ENCODE measurements around the gene PRKG2.
A peak's percentile ranks its signal among the peaks of the same experiment; 100 is the strongest.
"Not testable (repeated sequence)": the region's sequence is repeated elsewhere in the genome, so short reads cannot be mapped to it uniquely, and the experiment has no call there.

Gene PRKG2

DNA sequence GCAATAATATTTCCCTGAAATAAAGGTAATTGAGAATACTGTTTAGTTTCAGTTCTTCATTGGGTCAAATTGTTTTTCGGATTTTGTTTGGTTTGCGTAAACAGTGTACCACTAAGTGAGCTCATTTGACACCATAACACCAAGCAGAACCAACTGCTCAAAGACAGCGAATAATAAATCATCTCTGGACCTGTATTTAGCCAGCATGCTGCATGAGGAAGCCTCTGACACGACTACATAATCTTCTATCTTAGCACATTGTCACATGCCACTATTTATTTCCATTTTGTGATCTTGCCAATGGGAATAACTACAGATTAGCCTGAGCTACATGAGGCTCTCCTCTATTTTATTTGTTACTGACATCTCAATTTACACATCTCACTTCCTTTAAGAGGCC, 12.1 kb upstream of the PRKG2 start:
- Mint-ChIP-seq H3K4me1 (no peaks in the 10 kb centered on the region), H3K4me3 (no peak overlapping the region), H3K36me3 (no peaks in the 10 kb centered on the region), H3K27me3 (peaks cover 1% of the 10 kb centered on the region), H3K9me3 (peaks cover 12% of the 10 kb centered on the region), H3K27ac (no peak overlapping the region)

DNA sequence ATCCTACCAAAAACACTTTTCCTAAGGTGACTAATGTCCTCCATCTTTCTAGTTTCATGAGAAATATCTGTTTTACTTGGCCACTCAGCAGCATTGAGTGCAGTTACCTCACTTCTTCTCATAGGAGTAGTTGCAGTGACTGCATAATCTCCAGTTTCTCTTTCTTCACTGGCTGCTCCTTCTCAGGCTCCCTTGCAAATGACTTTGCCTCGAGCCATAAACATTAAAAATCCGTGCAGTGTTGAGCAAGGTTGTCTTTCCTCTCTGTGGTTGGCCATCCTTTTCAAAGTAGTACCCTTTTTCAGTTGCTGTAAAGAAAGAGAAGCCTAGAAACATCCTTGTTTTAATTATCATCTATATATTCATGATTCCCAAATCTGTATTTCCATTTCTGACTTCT, 10.2 kb upstream of the PRKG2 start:
- no peak overlapping the region for H3K27ac Mint-ChIP-seq
- peaks cover 12% of the 10 kb centered on the region for H3K27me3 Mint-ChIP-seq
- H3K36me3 Mint-ChIP-seq = no peaks in the 10 kb centered on the region
- no peaks in the 10 kb centered on the region for H3K4me1 Mint-ChIP-seq
- no peak overlapping the region for H3K4me3 Mint-ChIP-seq
- H3K9me3 Mint-ChIP-seq = peaks cover under 1% of the 10 kb centered on the region

DNA sequence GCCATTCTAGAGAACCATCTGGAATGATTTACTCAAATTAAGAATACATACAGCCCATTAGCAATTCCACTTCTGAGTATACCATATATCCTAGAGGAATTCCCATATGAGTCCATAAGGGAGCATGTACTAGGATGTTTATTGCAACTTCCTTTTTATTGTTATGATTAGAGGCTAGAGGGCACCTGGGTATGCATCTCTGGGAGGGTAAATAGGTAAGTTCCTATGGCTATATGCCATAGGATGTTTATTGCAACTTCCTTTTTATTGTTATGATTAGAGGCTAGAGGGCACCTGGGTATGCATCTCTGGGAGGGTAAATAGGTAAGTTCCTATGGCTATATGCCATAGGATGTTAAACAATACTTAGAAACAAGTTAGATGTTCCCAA, 7.1 kb upstream of the PRKG2 start:
- H3K27ac Mint-ChIP-seq, H3K4me3 Mint-ChIP-seq, H3K36me3 Mint-ChIP-seq, H3K9me3 Mint-ChIP-seq, H3K4me1 Mint-ChIP-seq: not testable (repeated sequence)
- H3K27me3 Mint-ChIP-seq = peaks cover 28% of the 10 kb centered on the region

DNA sequence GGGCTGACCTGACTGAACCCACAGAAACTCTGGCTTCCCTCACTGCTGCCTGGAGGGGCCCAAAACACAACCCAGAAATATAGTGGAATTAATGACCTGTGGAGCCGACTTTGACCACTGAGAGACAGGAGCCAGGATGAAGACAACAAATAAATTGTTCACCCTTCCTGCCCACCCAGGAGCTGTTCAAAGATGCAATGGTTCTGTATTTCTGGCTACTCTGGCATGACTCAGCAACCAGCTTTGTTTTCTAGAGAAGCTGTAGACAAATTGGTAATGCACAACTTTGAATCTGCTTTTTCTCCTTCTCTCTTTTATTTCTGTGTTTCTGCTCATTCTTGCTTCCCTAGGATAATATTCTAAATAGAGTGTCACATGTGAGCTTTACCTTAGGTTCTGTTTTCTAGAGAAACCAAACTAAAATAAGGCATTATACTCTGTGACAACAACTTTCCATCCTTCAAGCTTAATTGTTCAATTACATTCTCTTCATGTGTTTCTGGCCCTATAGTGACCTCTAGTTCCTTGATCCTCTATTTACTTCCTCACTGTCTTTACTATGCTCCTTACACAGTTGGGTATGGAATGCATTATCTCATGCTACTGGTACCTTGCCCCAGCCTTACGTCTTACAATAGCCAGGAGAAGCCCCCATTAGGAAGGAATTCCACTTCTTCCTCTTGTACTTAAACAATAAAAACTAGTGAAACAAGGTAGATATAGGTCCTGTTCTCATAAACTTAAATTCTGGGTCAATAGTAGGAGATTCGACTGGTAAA, 6.5 kb upstream of the PRKG2 start:
- no peak overlapping the region for H3K27ac Mint-ChIP-seq
- H3K36me3 Mint-ChIP-seq = no peaks in the 10 kb centered on the region
- peaks cover 29% of the 10 kb centered on the region for H3K27me3 Mint-ChIP-seq
- H3K9me3 Mint-ChIP-seq = peaks cover 5% of the 10 kb centered on the region
- H3K4me3 Mint-ChIP-seq = no peak overlapping the region
- H3K4me1 Mint-ChIP-seq = no peaks in the 10 kb centered on the region

DNA sequence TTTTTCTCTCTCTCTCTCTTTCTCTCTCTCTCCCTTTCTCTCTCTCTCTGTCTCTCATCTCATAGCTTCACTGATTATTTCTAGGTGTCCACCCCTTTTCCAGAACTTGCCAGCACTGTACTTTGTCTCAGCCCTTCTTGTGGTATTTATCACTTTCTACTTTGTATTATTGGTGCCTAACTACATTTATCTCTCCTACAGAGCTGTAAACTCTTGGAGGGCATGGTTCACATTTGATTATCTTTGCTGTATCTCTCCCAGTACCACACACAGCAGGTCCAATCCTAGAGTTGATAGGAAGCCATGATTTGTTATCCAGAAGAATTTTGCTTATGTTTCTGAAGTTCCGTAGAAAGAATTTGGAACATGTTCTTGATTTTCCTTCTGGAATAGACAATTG, 5.2 kb upstream of the PRKG2 start:
- H3K27me3 Mint-ChIP-seq = peaks cover 39% of the 10 kb centered on the region
- H3K4me1 Mint-ChIP-seq = peaks cover 6% of the 10 kb centered on the region
- peaks cover 5% of the 10 kb centered on the region for H3K9me3 Mint-ChIP-seq
- no peak overlapping the region for H3K27ac Mint-ChIP-seq
- H3K36me3 Mint-ChIP-seq = no peaks in the 10 kb centered on the region
- H3K4me3 Mint-ChIP-seq = no peak overlapping the region

DNA sequence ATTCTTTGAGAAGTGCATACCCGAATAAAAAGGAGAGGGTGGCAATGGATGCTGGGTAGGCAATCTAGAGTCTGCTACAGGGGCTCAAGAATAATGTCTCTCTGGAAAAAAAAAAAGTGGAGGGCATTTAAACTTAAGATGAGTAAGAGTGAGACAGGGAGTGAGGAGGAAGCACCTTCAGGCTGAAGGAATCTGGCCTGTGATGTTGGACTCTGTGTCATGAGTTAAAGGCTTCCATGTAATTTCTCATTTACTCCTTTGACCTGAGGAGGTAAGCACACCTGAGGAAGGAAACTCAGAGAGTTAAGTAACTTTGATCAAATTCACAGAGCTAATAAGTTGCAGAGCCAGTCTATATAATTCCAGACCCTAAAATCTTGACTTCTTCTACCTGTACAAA, 3.2 kb upstream of the PRKG2 start:
- no peak overlapping the region for H3K4me3 Mint-ChIP-seq
- H3K36me3 Mint-ChIP-seq = no peaks in the 10 kb centered on the region
- H3K27me3 Mint-ChIP-seq = peaks cover 44% of the 10 kb centered on the region
- H3K27ac Mint-ChIP-seq = no peak overlapping the region
- H3K4me1 Mint-ChIP-seq = peaks cover 7% of the 10 kb centered on the region
- H3K9me3 Mint-ChIP-seq = peaks cover 5% of the 10 kb centered on the region

DNA sequence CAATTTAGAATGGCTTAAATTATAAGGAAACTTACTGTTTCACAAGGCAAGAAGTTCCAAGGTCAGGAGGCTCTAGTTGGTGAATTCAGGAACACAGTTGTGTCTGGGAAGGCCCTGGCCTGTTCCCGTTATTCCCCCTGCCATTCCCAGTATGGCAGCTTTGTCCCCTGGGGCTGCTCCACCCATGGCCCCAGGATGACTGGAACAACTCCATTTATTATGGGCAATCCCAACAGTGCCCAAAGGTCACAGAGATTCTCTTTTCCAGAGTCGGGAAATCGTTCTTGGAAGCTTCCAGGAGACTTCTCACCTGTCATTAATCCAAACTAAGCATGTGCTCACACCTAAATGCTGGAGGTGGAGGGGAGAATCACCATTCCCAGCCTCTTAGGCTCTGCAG, 2.8 kb upstream of the PRKG2 start:
- no peak overlapping the region for H3K4me3 Mint-ChIP-seq

DNA sequence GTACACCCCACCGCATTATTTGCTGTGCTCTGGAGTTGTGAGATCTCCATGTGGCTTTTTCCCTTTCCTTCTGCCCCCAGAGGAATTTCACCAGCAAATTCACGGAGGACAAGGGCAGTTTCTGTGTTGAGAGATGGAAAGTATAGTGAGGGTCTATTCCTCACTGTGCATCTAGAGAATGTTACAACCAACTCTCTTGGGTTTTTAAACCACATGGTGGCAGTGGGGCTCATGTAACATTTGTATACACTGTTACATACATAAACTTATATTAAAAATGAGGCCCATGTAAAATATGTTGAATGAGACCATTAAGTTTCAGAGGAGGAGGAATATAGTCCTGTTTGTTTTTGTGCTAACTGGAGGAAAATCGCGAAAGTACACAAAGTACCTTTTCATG, 909 bp upstream of the PRKG2 start:
- Mint-ChIP-seq H3K4me1 (peaks cover 7% of the 10 kb centered on the region), H3K4me3 (no peak overlapping the region), H3K27ac (no peak overlapping the region), H3K9me3 (peaks cover 5% of the 10 kb centered on the region), H3K36me3 (no peaks in the 10 kb centered on the region), H3K27me3 (peaks cover 39% of the 10 kb centered on the region)

More for the DNA sequence above, 2.8 kb upstream of the PRKG2 start:
- Mint-ChIP-seq H3K9me3 (peaks cover 5% of the 10 kb centered on the region), H3K4me1 (peaks cover 7% of the 10 kb centered on the region), H3K36me3 (no peaks in the 10 kb centered on the region), H3K27ac (no peak overlapping the region), H3K27me3 (peaks cover 44% of the 10 kb centered on the region)

DNA sequence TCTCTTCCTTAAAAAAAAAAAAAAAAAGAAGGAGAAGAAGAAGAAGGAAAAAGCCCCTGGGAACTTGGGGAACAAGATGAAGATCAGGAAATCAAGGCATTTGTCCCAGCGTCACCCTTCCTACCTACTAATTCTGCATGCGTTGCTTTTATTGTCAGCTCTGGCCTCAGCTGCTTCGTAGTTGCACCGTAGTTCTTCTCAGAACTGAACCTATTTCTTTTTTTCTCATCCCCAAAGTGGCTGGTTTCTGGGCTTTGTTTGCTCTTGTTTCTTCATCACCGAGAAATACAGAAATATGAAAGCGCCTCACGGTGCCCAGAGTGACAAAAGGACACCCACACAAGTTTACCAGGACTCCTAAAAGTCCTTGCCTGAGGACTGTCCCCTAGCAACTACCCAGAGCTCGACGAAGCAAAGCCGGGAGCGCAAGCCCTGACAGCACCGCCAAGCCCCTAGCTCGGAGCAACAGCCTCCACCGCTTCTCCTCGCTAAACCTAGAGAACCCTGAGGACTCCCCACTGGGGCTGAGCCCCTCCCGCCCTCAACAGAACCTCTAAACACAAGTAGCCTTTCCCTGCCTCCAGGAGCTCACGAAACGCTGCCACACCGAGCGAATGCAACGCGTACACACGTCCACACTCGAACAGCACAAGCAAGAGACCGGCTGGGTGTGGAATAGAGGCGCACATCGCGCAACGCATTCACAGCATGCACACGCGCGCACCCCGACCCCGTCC, 710 bp downstream of the PRKG2 start:
- Mint-ChIP-seq H3K4me3 (peak overlapping the region; percentile 11), H3K36me3 (no peaks in the 10 kb centered on the region), H3K27me3 (peaks cover 29% of the 10 kb centered on the region), H3K9me3 (peaks cover 12% of the 10 kb centered on the region), H3K4me1 (peaks cover 7% of the 10 kb centered on the region), H3K27ac (no peak overlapping the region)

DNA sequence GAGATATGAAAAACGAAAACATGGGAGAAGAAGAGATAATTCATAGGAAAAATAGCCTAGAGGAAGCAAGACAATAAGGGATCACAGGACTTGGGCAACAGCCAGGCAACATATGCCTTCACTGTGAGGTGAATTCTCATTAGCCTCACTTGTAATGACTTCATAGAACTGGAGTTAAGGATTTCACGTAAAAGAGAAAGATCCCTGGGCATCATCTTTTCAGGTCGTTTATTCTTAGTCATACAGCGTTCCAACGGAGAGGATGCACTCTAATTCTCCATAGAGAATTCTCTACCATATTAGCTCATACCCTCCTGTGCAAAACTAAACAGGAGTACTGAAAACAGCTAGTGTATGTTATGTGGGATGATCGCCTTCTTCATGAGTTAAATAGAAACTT, 1.4 kb downstream of the PRKG2 start:
- Mint-ChIP-seq H3K27ac (no peak overlapping the region), H3K27me3 (peaks cover 27% of the 10 kb centered on the region), H3K4me1 (peaks cover 7% of the 10 kb centered on the region), H3K9me3 (peaks cover 11% of the 10 kb centered on the region), H3K4me3 (no peak overlapping the region), H3K36me3 (no peaks in the 10 kb centered on the region)

DNA sequence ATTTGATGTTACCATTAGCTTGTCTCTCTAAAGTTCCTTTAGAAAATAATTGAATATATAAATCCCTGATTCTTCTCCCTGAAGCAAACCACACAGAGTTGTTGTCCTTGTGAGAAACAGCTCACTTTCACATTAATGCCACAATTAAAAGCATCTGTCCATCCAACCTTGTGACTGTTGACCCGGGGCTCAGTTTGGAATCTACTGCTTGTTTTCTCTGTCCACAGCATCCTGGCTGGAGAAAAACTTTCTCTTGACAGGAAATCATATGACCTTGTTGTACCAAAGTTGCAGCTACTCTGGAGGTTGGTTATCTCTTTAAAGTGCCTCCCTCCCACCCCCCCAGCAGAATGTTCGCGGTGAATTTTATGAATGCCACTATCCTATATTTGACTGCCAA, 3.1 kb downstream of the PRKG2 start:
- Mint-ChIP-seq H3K9me3 (peaks cover 11% of the 10 kb centered on the region), H3K4me1 (peaks cover 7% of the 10 kb centered on the region), H3K27me3 (peaks cover 22% of the 10 kb centered on the region), H3K4me3 (no peak overlapping the region), H3K36me3 (no peaks in the 10 kb centered on the region), H3K27ac (no peak overlapping the region)

DNA sequence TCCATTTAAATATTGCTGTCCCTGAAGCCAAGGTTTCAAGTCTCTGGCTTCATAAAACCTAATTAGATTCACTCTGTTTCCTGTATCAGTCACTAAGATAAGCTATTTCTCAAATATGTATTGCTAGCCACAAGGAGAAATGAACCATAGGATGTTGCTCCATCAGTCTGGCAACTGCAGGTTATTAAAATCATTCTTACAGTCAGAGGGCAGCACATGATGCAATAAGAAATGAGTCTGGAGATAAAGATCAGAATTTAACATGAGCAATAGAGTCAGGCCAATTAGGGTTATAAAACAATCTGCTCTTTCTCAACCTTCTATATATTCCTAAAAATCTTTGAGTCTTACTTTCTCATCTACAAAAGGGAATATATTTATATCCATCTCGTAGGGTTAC, 7.2 kb downstream of the PRKG2 start:
- H3K27ac Mint-ChIP-seq = no peak overlapping the region
- no peaks in the 10 kb centered on the region for H3K4me1 Mint-ChIP-seq
- peaks cover 14% of the 10 kb centered on the region for H3K27me3 Mint-ChIP-seq
- peaks cover 11% of the 10 kb centered on the region for H3K9me3 Mint-ChIP-seq
- no peak overlapping the region for H3K4me3 Mint-ChIP-seq
- H3K36me3 Mint-ChIP-seq = no peaks in the 10 kb centered on the region

DNA sequence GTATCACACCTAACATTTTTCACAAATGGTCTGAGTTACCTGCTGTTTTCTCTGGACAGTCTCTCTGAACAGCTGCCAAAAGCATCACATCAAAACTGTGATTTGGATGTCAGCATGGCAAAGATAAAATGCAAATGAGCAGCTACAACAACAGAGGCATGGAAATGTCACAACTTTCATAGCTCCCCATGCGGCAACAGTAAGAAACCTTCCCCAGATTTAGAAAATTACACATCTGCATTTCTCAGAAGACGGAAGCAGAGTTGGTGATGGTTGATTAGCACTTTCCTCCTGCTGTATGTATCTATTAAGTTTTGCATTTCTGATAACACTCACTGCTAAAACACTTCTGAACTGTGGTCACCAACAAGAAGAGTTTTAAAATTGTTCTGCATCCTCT, 9.7 kb downstream of the PRKG2 start:
- Mint-ChIP-seq H3K36me3 (no peaks in the 10 kb centered on the region), H3K4me1 (no peaks in the 10 kb centered on the region), H3K9me3 (peaks cover 11% of the 10 kb centered on the region), H3K27ac (no peak overlapping the region), H3K4me3 (no peak overlapping the region), H3K27me3 (peaks cover 12% of the 10 kb centered on the region)

DNA sequence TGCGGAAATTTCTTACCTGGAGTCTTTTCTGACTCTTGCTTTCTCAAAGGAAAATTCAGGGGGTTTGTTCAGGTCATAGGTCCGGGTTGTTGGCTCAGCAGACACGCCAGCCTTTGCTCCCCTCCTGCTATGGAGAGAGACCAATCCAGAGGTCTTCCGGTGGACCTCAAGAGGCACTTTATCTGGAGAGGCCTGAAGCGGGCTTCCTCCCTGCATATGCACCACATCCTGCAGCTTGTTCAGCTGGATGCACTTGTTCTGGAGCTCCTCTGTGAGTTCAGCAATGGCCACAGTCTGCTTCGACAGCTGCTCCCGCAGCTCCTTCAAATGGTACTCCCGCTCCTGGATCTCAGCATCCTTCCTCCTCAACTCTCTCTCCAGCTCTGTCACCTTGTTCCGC, 10.5 kb downstream of the PRKG2 start:
- Mint-ChIP-seq H3K4me1 (no peaks in the 10 kb centered on the region), H3K4me3 (no peak overlapping the region), H3K9me3 (peaks cover 5% of the 10 kb centered on the region), H3K27me3 (peaks cover 10% of the 10 kb centered on the region), H3K36me3 (no peaks in the 10 kb centered on the region), H3K27ac (no peak overlapping the region)

DNA sequence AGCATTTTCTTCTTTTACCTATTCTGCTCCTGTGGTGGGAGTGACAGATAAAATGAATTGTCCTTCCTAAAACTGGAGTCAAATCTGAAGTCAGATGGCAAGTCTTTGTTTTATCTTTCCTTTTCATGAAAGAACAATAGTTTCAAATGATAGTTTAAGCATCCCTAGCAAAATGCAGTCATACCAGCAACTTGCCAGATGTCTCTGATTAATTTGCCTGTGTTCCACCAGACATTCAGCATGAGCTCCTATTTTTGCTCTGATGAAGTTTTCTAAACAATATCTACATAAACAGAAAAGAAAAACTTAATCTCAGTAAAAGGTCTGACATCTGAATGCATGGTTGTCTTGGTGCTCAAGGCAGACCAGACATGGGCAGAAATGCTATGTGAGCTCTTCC, 15.2 kb downstream of the PRKG2 start:
- H3K27ac Mint-ChIP-seq = no peak overlapping the region

DNA sequence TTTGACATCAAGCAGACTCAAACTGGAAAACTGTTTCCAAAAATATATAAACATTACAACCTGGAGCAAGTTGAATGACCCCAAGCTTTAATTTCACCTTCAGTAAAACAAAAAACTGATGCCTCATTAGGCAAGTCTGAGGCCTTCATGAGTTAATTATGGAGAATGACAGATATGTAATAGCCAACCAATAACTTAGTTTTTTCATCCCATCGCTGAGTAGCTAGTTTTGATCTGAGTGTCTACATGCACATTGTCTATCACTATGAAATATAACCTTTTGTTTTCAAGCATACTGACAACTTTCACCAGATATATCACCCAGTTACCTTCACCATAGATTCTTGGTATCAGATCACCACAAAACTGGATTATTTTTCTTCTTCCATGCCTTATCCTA, 16.4 kb downstream of the PRKG2 start:
- Mint-ChIP-seq H3K36me3 (peaks cover 1% of the 10 kb centered on the region), H3K27ac (no peak overlapping the region), H3K4me3 (no peak overlapping the region), H3K9me3 (no peaks in the 10 kb centered on the region), H3K4me1 (no peaks in the 10 kb centered on the region), H3K27me3 (peaks cover 5% of the 10 kb centered on the region)

More for the DNA sequence above, 15.2 kb downstream of the PRKG2 start:
- Mint-ChIP-seq H3K4me1 (no peaks in the 10 kb centered on the region), H3K4me3 (no peak overlapping the region), H3K9me3 (no peaks in the 10 kb centered on the region), H3K36me3 (peaks cover 1% of the 10 kb centered on the region), H3K27me3 (peaks cover 4% of the 10 kb centered on the region)

All from activated naive CD4-positive, alpha-beta T cell treated with anti-CD3 and anti-CD28 coated beads, Interleukin-2, amount 50 U/mL, for 24 hours (primary cell).